Skeletal muscle tissue (tissue), 4 donors: ENCODE measurements around the gene PNO1. TPM values are rescaled to one million over a fixed set of nuclear protein-coding genes. Genes with fewer than 3 reads are reported as not detected.

Experiments
- H3K27ac ChIP-seq: one replicate; pipeline ENCODE4 v1.7.0; 2013; ENCODE audit warnings: mild to moderate bottlenecking, low read depth, low read length, inconsistent platforms
- H3K27me3 ChIP-seq, 3 donors: one replicate each; pipeline ENCODE4 v1.7.0; 2013; ENCODE audit warnings: low read length in 3 of 3; ENCODE audit not compliant: control insufficient read depth in 3 of 3, insufficient read depth in 3 of 3
- H3K36me3 ChIP-seq, 3 donors: one replicate each; pipeline ENCODE4 v1.7.0; 2013; ENCODE audit warnings: low read length in 3 of 3; ENCODE audit not compliant: control insufficient read depth in 3 of 3, insufficient read depth in 3 of 3
- H3K4me1 ChIP-seq, 3 donors: one replicate each; pipeline ENCODE4 v1.7.0; 2013; ENCODE audit warnings: low read length in 3 of 3, mild to moderate bottlenecking in 3 of 3; ENCODE audit not compliant: control insufficient read depth in 3 of 3, insufficient read depth in 3 of 3
- H3K4me3 ChIP-seq, 3 donors: one replicate each; pipeline ENCODE4 v1.7.0; 2013; ENCODE audit warnings: low read length in 3 of 3
- H3K9ac ChIP-seq, 3 donors: one replicate each; pipeline ENCODE4 v1.7.0; 2013; ENCODE audit warnings: low read length in 3 of 3, mild to moderate bottlenecking in 3 of 3, moderate library complexity in 2 of 3, low read depth in 1 of 3
- H3K9me3 ChIP-seq, 3 donors: one replicate each; pipeline ENCODE4 v1.7.0; 2013; ENCODE audit warnings: low read length in 3 of 3; ENCODE audit not compliant: control insufficient read depth in 3 of 3
- total RNA-seq: library from RNA; depleted of rRNA; stranded (reverse); fragments of >200 nt; gene quantifications from one replicate; pipeline ENCODE4 v1.2.3, GENCODE V29; 2014
- donor health status: Osteomylitis.

PNO1 gene
- total RNA-seq, 1 donor from 2014 or later, result 11.0 TPM

DNA sequence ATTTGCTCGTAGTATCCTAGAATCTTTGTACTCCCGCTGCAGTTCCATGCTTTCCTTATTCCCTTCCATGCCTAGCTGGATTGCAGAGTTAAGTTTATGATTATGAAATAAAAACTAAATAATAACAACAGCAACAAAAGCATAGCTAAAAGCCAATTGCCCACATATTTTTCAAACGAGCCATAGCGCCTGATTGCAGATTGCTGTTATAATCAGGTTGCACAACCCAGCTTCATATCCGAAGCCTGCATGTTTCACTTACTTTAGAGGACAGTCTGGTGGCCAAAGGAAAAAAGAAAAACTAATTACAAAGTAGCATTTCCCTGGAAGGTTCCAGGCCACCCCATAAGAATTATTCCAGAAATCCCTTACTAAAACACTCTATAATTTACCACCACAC is 31.9 kb upstream of the PNO1 start:
- H3K4me1 ChIP-seq, result peaks cover 2 to 6% (median 2%) of the 10 kb centered on the region in 3 donors
- no peak overlapping the region for H3K27ac ChIP-seq
- peaks cover 0 to 4% (median 0%) of the 10 kb centered on the region in 3 donors for H3K36me3 ChIP-seq
- no peaks in the 10 kb centered on the region for H3K9me3 ChIP-seq
- no peak overlapping the region for H3K9ac ChIP-seq
- no peaks in the 10 kb centered on the region for H3K27me3 ChIP-seq
- H3K4me3 ChIP-seq, result no peak overlapping the region

DNA sequence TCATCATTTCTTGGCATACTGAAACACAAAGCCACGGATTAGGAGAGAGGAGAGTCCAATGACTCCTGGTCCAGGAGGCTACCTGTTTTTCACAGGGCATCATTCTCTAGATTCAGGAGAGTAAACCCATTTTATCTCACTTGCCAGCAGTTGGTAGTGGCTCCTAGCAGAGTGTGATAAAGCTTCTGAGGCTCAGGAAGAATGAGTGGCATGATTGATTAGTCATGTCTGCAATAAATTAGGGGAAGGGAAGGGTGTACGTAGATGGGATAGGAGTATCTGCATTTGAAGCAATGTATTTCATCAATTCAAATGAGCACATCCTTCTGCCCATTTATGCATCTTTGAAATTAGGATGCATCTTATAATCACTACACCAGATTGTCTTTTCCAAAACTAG is 31.1 kb upstream of the PNO1 start:
- peaks cover 0 to 8% (median 3%) of the 10 kb centered on the region in 3 donors for H3K36me3 ChIP-seq
- H3K9ac ChIP-seq, result no peak overlapping the region
- H3K9me3 ChIP-seq, result no peaks in the 10 kb centered on the region
- no peaks in the 10 kb centered on the region for H3K27me3 ChIP-seq
- H3K27ac ChIP-seq, result no peak overlapping the region
- no peak overlapping the region for H3K4me3 ChIP-seq
- H3K4me1 ChIP-seq, result peaks cover 2 to 6% (median 2%) of the 10 kb centered on the region in 3 donors

DNA sequence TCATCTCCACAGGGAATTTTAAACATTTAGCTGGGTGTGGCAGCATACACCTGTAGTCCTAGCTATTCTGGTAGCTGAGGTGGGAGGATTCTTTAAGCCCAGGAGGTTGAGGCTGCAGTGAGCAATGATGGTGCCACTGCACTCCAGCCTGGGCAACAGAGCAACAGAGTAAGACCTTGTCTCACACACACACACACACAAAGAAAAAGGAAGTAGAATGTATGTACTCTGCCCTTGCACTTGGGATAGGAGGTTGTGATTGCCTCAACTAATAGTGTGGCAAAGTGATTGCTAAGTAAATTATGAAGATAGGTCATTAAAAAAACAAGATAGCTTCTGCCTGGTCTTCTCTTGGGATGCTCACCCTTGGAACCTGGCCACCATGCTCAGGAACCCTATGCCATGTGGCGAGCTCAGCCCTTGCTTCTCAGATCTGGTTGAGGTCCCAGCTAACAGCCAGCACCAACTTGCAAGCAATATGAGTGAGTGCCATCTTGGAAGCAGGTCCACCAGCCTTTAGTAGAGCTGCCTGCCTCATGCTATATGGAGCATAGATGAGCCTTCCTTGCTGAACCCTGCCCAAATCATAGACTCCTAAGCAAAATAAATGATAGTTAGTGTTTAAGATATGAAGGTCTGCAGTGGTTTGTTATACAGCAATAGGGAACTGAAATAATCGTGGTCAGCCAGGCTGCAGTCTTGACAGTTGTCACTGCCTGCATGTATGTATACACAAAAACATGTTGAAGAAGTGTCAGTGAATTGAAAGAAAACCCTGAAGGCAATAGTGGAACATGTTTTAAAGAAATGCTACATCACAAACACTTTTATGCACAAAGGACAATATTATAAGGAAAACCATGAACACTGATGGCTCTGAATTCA is 30.1 kb upstream of the PNO1 start:
- no peaks in the 10 kb centered on the region for H3K9me3 ChIP-seq
- peaks cover 0 to 12% (median 3%) of the 10 kb centered on the region in 3 donors for H3K36me3 ChIP-seq
- H3K9ac ChIP-seq, result no peak overlapping the region
- no peak overlapping the region for H3K27ac ChIP-seq
- no peaks in the 10 kb centered on the region for H3K27me3 ChIP-seq
- peaks cover 0 to under 1% (median 0%) of the 10 kb centered on the region in 3 donors for H3K4me1 ChIP-seq
- no peak overlapping the region for H3K4me3 ChIP-seq

DNA sequence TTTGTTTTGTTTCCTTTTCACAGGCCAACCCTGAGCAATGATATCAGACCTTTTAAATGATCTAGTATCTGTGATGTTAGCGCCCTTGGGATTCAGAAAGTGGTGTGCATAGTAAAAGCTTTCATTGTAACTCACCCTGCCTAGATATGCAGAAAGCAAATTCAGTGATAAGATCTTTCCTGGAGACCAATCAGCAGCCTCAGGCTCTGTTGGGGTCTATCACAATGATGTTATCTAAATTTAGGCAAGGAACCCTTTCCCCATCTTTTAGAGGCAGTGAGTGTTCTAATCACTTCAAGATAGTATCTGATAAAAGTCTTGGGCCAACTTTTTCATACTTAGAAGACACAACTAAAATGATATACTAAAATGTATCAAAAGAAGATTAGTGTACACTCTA is 23.6 kb upstream of the PNO1 start:
- Histone ChIP-seq H3K4me1 (no peaks in the 10 kb centered on the region), H3K4me3 (no peak overlapping the region), H3K9ac (no peak overlapping the region), H3K27me3 (no peaks in the 10 kb centered on the region), H3K9me3 (no peaks in the 10 kb centered on the region), H3K27ac (no peak overlapping the region), H3K36me3 (peaks cover 6 to 36% (median 7%) of the 10 kb centered on the region in 3 donors)

DNA sequence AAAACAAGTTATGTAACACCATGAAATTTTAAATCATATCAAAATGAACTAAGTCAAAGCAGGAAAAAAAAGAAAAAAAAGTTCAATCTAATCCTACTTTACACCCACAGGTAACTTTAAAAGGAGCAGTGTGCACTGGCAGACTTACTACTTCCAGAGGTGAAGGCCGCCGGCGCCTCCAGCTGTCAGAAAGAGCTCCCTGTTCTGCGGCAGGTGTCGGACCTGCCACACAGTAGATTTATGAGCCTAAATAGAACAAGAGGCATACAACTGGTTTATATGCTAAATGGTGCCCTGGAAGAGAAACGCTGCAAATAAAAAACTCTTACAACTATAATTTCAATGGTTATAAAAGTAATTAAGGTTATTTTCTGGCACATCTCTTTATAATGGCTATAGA is 23.1 kb upstream of the PNO1 start:
- Histone ChIP-seq H3K27ac (no peak overlapping the region), H3K9ac (no peak overlapping the region), H3K36me3 (peaks cover 6 to 36% (median 7%) of the 10 kb centered on the region in 3 donors), H3K27me3 (no peaks in the 10 kb centered on the region), H3K9me3 (no peaks in the 10 kb centered on the region), H3K4me1 (no peaks in the 10 kb centered on the region), H3K4me3 (no peak overlapping the region)

DNA sequence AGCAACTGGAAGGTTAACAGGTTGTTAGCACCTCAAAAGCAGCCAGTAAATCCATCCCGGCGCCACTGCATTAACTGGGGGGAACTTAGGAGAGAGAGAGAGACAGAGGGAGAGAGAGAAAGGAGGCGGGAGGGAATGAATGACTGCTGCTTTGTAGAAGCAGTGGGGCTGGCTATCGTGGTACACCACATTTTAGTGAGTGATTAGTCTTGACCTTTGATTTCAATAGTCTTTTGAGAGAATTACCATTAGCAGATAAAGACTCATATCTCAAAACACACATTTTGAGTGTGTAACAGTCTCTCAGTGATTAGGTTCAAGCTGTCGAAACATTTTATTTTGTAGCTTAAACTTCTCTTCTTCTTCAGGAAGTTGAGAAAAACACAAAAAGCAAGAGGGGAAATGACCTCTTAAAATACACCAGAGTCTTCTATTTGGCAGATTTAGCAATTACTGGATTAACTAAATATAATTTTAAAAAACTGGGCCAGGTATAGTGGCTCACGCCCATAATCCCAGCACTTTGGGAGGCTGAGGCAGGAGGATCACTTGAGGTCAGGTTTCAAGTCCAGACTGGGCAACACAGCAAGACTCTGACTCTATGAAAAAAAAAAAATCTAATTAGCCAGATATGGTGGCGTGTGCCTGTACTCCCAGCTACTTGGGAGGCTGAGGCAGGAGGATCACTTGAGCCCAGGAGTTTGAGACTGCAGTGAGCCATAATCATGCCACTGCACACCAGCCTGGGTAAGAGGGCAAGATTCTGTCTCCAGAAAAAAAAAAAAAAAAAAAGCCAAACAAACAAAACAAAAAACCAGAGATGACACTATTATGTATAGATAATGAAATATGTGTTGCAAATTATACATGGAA is 22.0 kb upstream of the PNO1 start:
- H3K27me3 ChIP-seq, result no peaks in the 10 kb centered on the region
- no peaks in the 10 kb centered on the region for H3K4me1 ChIP-seq
- H3K27ac ChIP-seq, result no peak overlapping the region
- H3K36me3 ChIP-seq, result peaks cover 6 to 32% (median 7%) of the 10 kb centered on the region in 3 donors
- no peaks in the 10 kb centered on the region for H3K9me3 ChIP-seq
- H3K4me3 ChIP-seq, result no peak overlapping the region
- no peak overlapping the region for H3K9ac ChIP-seq

DNA sequence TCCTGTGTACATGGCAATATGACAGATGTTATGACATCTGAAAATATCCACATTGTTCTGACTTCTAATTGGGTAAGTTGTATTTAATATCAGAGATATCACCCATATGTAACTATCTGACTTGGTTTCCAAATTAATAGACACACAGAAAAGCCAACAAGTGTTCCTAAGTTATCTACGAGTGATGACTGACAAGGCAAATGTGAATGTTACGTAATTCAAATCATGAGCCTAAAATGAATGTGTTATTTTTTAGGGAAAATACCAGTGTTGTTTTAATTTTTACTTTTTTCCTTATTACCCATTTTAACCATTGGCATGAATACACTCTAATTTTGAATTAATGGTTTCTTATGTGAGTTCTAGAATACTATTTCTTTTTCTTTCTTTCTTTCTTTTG is 15.8 kb upstream of the PNO1 start:
- Histone ChIP-seq H3K4me1 (no peaks in the 10 kb centered on the region), H3K27me3 (no peaks in the 10 kb centered on the region), H3K9ac (no peak overlapping the region), H3K27ac (no peak overlapping the region), H3K36me3 (peaks cover 0 to 8% (median 2%) of the 10 kb centered on the region in 3 donors), H3K4me3 (no peak overlapping the region), H3K9me3 (no peaks in the 10 kb centered on the region)

DNA sequence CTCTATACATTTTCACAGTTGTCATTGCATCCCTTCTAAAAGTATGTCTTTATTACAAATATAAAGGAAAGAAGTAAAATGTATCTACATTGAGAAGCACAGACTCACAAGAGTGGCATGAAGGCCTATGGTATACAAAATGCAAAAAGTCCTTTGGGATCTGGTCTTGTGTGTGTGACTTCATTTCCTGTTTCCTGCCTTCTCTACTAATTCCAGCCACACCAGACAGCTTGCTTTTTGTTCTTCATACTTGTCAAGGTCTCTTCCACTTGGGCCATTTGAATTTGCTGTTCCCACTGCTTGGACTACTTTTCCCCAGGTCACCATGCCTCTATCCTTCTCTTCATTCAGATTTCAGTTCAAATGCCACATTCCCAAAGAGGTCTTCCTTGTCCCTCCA is 6.7 kb upstream of the PNO1 start:
- Histone ChIP-seq H3K9me3 (no peaks in the 10 kb centered on the region), H3K4me1 (peaks cover 4 to 7% (median 5%) of the 10 kb centered on the region in 3 donors), H3K9ac (no peak overlapping the region), H3K36me3 (peaks cover 0 to 2% (median 0%) of the 10 kb centered on the region in 3 donors), H3K27ac (no peak overlapping the region), H3K27me3 (no peaks in the 10 kb centered on the region), H3K4me3 (no peak overlapping the region)

DNA sequence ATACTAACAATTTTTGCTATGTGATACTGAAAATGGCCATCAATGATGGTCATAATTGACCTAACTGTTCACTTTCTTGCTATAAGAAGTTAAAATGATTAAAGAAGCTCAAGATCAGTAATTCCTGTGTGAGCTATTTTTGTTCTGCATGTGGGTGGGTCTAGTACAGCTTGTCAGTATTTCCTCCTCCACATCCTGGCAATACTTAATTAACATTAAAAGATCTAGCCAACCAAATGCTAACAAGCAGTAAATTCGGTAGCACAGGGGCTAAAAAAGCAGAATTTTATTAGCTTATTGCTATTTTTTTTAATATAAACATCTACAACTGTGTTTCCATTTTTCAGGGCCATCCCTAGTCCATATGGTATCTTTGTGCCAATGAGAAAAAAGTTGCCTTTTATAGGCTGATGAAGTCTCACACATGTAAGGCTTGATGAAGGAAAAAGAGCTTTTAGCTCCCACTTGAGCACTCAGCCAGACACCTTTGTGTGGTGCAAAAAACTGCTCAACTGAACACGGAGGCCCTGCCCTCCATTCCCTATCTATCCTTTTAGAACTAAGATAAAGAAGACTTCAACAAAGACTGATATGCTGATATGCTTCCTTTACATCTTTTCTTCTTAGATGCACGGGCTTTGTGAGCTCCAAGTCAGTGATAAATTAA is 4.9 kb upstream of the PNO1 start:
- H3K9ac ChIP-seq, result no peak overlapping the region
- H3K4me3 ChIP-seq, result no peak overlapping the region
- peaks cover 12 to 13% (median 12%) of the 10 kb centered on the region in 3 donors for H3K4me1 ChIP-seq
- H3K27me3 ChIP-seq, result no peaks in the 10 kb centered on the region
- peaks cover 0 to 2% (median under 1%) of the 10 kb centered on the region in 3 donors for H3K36me3 ChIP-seq
- no peak overlapping the region for H3K27ac ChIP-seq
- no peaks in the 10 kb centered on the region for H3K9me3 ChIP-seq
